Hepatocyte (in vitro differentiated cells): Measurements from ENCODE around the gene MYEF2.

Source experiments
- CTCF ChIP-seq: fragments of 200-600 bp; sonication (generic); IDR thresholded peaks from 2 replicates; pipeline ENCODE4 v1.5.1; 2016; ENCODE audit warnings: antibody characterized with exemption, mild to moderate bottlenecking; ENCODE audit not compliant: poor library complexity
- EZH2 ChIP-seq: fragments of 200-600 bp; sonication (generic); IDR thresholded peaks from 2 replicates; pipeline ENCODE4 v1.6.1; 2016; ENCODE audit warnings: antibody characterized with exemption, mild to moderate bottlenecking, borderline replicate concordance
- EZH2phosphoT487 ChIP-seq: fragments of 200-600 bp; sonication (generic); IDR thresholded peaks from one replicate; pipeline ENCODE4 v1.6.1; 2018; ENCODE audit warnings: antibody characterized with exemption, mild to moderate bottlenecking, low read depth, moderate library complexity; ENCODE audit not compliant: unreplicated experiment, severe bottlenecking

DNA sequence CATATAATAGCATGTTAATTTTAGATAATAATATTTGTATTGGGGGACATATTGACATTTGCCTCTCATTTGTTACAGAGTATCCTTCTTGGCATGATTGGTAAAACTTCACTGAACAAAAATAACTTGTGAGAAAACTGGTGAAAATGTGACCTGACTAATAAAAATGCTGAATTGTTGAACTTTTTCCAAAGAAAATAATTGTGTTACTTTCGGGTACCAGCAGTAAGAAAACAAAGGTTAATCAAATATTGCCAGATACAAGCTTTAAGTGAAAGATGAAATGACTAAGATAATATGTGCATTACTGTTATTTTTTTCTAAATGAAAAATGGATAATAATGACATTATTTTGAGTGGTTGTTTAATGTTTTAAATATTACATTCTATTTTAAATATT is 43.2 kb upstream of the MYEF2 start:
- TF ChIP-seq CTCF (no peak), EZH2 (no peak), EZH2phosphoT487 (no peak)
